NCI-H748 (cell line): Measurements from ENCODE around the gene NDUFS1.

Source experiments
- DNase-seq: peaks from one replicate; lab custom pipeline; 2025; ENCODE audit not compliant: unreplicated experiment; lab: John Stamatoyannopoulos, UW

Gene NDUFS1

GRCh38 chr2:206069417-206069816 lies 89.8 kb downstream of the NDUFS1 start:
- DNase-seq: no peak

GRCh38 chr2:206068207-206068606 lies 91.0 kb downstream of the NDUFS1 start:
- no peak for DNase-seq
